ENCODE results near the gene RGMA.

RGMA gene

GRCh38 chr15:93024293-93024692 lies 64.7 kb downstream of the RGMA start:
- TF ChIP-seq CTCF (IDR thresholded peaks at IDR 0.05; ENCODE audit: control insufficient read depth, insufficient read depth, low read depth, low read length, missing control alignments): no peak

GRCh38 chr15:93020976-93021772 lies 67.8 kb downstream of the RGMA start:
- no peak for TF ChIP-seq CTCF (IDR thresholded peaks at IDR 0.05; ENCODE audit: control insufficient read depth, insufficient read depth, low read depth, low read length, missing control alignments)
- no peak overlapping the region for H3K4me3 ChIP-seq (ENCODE audit: control insufficient read depth, low read depth, low read length)

More at GRCh38 chr15:93024293-93024692, 64.7 kb downstream of the RGMA start:
- no peak overlapping the region for H3K4me3 ChIP-seq (ENCODE audit: control insufficient read depth, low read depth, low read length)
- no peak for DNase-seq (ENCODE audit: low read depth)

GRCh38 chr15:93019971-93020370 lies 69.0 kb downstream of the RGMA start:
- DNase-seq (ENCODE audit: low read depth): no peak
- TF ChIP-seq CTCF (IDR thresholded peaks at IDR 0.05; ENCODE audit: control insufficient read depth, insufficient read depth, low read depth, low read length, missing control alignments): no peak
- no peak overlapping the region for H3K4me3 ChIP-seq (ENCODE audit: control insufficient read depth, low read depth, low read length)

More at GRCh38 chr15:93020976-93021772, 67.8 kb downstream of the RGMA start:
- DNase-seq (ENCODE audit: low read depth): no peak

- H3K4me3 ChIP-seq (ENCODE audit: control insufficient read depth, low read depth, low read length): no peak overlapping the region
- no peak for TF ChIP-seq CTCF (IDR thresholded peaks at IDR 0.05; ENCODE audit: control insufficient read depth, insufficient read depth, low read depth, low read length, missing control alignments)
- DNase-seq (ENCODE audit: low read depth): no peak
These were observed 69.9 kb downstream of the RGMA start for GRCh38 chr15:93019090-93019489.

GRCh38 chr15:93018574-93018973 lies 70.4 kb downstream of the RGMA start:
- peak; percentile 16 for TF ChIP-seq CTCF (IDR thresholded peaks at IDR 0.05; ENCODE audit: control insufficient read depth, insufficient read depth, low read depth, low read length, missing control alignments)
- no peak for DNase-seq (ENCODE audit: low read depth)
- H3K4me3 ChIP-seq (ENCODE audit: control insufficient read depth, low read depth, low read length): no peak overlapping the region

- TF ChIP-seq CTCF (IDR thresholded peaks at IDR 0.05; ENCODE audit: control insufficient read depth, insufficient read depth, low read depth, low read length, missing control alignments): no peak
- no peak overlapping the region for H3K4me3 ChIP-seq (ENCODE audit: control insufficient read depth, low read depth, low read length)
- DNase-seq (ENCODE audit: low read depth): peak; percentile 29
These were observed 71.5 kb downstream of the RGMA start for GRCh38 chr15:93017526-93017925.

Data from AG09309 (cell line).